ENCODE measurements around the gene CSTPP1.

DNA sequence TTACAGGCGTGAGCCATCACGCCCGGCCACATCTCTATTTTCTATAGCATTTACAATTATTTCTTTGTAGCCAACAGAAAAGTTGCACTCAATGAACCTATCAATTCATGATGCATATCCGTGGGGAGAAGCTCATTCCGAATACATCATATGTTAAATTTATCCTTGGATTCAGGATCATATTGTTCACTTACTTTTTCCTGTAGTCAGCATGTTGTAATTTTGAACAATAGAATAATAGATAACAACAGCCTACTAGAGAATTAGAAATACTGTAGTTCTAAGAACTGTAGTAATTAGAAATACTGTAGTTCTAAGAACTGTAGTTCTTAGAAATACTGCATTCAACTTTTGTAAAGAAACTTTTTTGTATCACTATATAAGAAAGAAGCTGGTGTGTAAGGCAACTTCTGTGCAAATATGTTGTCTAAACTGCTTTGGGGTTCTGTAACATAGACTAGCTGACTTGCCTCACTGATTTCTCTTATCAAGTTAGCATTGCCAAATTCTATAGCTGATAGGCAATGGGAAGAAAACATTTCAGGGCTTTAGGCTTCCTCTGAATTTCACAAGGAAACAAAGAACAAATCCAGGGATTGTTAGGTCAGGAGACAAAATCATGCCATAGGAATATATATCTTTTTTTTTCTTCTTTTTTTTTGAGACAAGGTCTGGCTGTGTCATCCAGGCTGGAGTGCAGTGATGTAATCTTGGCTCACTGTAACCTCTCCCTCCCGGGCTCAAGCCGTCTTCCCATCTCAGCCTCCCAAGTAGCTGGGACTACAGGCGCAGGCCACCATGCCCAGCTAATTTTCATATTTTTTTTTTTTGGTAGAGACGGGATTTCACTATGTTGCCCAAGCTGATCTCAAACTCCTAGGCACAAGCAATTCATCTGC is 91.9 kb downstream of the CSTPP1 start:
- TF ChIP-seq, protein P1, sequence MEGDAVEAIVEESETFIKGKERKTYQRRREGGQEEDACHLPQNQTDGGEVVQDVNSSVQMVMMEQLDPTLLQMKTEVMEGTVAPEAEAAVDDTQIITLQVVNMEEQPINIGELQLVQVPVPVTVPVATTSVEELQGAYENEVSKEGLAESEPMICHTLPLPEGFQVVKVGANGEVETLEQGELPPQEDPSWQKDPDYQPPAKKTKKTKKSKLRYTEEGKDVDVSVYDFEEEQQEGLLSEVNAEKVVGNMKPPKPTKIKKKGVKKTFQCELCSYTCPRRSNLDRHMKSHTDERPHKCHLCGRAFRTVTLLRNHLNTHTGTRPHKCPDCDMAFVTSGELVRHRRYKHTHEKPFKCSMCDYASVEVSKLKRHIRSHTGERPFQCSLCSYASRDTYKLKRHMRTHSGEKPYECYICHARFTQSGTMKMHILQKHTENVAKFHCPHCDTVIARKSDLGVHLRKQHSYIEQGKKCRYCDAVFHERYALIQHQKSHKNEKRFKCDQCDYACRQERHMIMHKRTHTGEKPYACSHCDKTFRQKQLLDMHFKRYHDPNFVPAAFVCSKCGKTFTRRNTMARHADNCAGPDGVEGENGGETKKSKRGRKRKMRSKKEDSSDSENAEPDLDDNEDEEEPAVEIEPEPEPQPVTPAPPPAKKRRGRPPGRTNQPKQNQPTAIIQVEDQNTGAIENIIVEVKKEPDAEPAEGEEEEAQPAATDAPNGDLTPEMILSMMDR (IDR thresholded peaks at IDR 0.05): no peak
- no peak for TF ChIP-seq POLR2A (IDR thresholded peaks at IDR 0.05)
